ENCODE data around the gene SLC16A7.

DNA sequence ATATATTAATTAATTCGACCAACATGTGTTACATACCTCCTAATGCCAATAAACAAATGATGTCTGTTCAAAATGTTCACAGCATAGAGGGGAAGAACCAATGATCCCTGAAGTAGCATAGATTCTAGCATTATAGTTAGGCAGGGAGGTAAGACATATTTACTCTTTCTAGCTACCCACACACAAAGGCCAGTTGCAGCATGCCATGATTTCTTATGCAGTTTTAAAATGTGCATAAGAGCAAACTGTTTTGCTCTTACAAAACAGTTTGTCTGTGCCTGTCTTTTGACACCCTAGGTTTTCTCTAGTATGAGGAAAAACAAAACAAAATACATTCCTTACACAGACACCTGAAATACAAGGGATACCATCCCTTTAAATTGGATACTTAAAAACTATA is 61.9 kb downstream of the SLC16A7 start:
- TF ChIP-seq POLR2AphosphoS5 (IDR thresholded peaks at IDR 0.05) (no peak), CTCF (IDR thresholded peaks at IDR 0.05) (no peak), EP300 (IDR thresholded peaks at IDR 0.05) (no peak)
